Stimulated activated CD8-positive, alpha-beta memory T cell treated with anti-CD3 and anti-CD28 coated beads, Interleukin-4, amount 100 ng/mL, for 48 hours (primary cell): ENCODE data around the gene TLR4.

Experiments used
- DNase-seq: peaks from one replicate; pipeline ENCODE4 v3.0.0-alpha.2; 2020

The TLR4 gene

GRCh38 chr9:117704024-117704575, at the start of gene TLR4:
TSS of gene TLR4 (plus strand) at chr9:117704403. CDS start at chr9:117704473, 70 bp downstream.
- DNase-seq = no peak

GRCh38 chr9:117656002-117656401, 48.2 kb upstream of the TLR4 start:
- no peak for DNase-seq

GRCh38 chr9:117662651-117663050, 41.6 kb upstream of the TLR4 start:
- DNase-seq = no peak

GRCh38 chr9:117664419-117664818, 39.8 kb upstream of the TLR4 start:
- DNase-seq = no peak

GRCh38 chr9:117665601-117666385, 38.4 kb upstream of the TLR4 start:
- no peak for DNase-seq

- DNase-seq = no peak
Observed at GRCh38 chr9:117671468-117671867, 32.7 kb upstream of the TLR4 start.

- DNase-seq = no peak
Observed at GRCh38 chr9:117672369-117672768, 31.8 kb upstream of the TLR4 start.

- no peak for DNase-seq
Observed at GRCh38 chr9:117677572-117677971, 26.6 kb upstream of the TLR4 start.

GRCh38 chr9:117678871-117679270, 25.3 kb upstream of the TLR4 start:
- no peak for DNase-seq

- no peak for DNase-seq
Observed at GRCh38 chr9:117679416-117679815, 24.8 kb upstream of the TLR4 start.

GRCh38 chr9:117681888-117682287, 22.3 kb upstream of the TLR4 start:
- DNase-seq = no peak

GRCh38 chr9:117682955-117683710, 21.1 kb upstream of the TLR4 start:
- no peak for DNase-seq

GRCh38 chr9:117687532-117687931, 16.7 kb upstream of the TLR4 start:
- no peak for DNase-seq

- DNase-seq = no peak
Observed at GRCh38 chr9:117691367-117691766, 12.8 kb upstream of the TLR4 start.

- no peak for DNase-seq
Observed at GRCh38 chr9:117696154-117696553, 8.0 kb upstream of the TLR4 start.

GRCh38 chr9:117697046-117697445, 7.2 kb upstream of the TLR4 start:
- no peak for DNase-seq

GRCh38 chr9:117703537-117703936, 666 bp upstream of the TLR4 start:
- no peak for DNase-seq

- no peak for DNase-seq
Observed at GRCh38 chr9:117704597-117704996, 394 bp downstream of the TLR4 start.

GRCh38 chr9:117705386-117705785, 1.2 kb downstream of the TLR4 start:
- DNase-seq = no peak

- DNase-seq = no peak
Observed at GRCh38 chr9:117706421-117707116, 2.4 kb downstream of the TLR4 start.

- DNase-seq = no peak
Observed at GRCh38 chr9:117707561-117707960, 3.4 kb downstream of the TLR4 start.

GRCh38 chr9:117709936-117710335, 5.7 kb downstream of the TLR4 start:
- DNase-seq = no peak

- DNase-seq = no peak
Observed at GRCh38 chr9:117714282-117714681, 10.1 kb downstream of the TLR4 start.
